GM12892 (cell line): ENCODE measurements around the gene BPIFB6.

ENCODE experiments used
- DNase-seq: peaks from one replicate; pipeline ENCODE4 v3.0.0; 2011; ENCODE audit not compliant: insufficient read length
- FAIRE-seq: peaks from 2 replicates; lab custom pipeline; 2011; peaks lifted over from hg19 to GRCh38; lab: Jason Lieb, UNC
- POLR2A ChIP-seq: IDR thresholded peaks from 2 replicates; pipeline ENCODE4 v1.6.1; 2011; ENCODE audit warnings: low read depth, low read length, control low read depth
- POLR2AphosphoS5 ChIP-seq: IDR thresholded peaks from 2 replicates; pipeline ENCODE4 v1.6.1; 2011; ENCODE audit warnings: low read depth, low read length, control low read depth
- TAF1 ChIP-seq: IDR thresholded peaks from 2 replicates; pipeline ENCODE4 v1.6.1; 2011; ENCODE audit warnings: low read depth, mild to moderate bottlenecking, control low read depth, low read length, borderline replicate concordance

BPIFB6 gene

DNA sequence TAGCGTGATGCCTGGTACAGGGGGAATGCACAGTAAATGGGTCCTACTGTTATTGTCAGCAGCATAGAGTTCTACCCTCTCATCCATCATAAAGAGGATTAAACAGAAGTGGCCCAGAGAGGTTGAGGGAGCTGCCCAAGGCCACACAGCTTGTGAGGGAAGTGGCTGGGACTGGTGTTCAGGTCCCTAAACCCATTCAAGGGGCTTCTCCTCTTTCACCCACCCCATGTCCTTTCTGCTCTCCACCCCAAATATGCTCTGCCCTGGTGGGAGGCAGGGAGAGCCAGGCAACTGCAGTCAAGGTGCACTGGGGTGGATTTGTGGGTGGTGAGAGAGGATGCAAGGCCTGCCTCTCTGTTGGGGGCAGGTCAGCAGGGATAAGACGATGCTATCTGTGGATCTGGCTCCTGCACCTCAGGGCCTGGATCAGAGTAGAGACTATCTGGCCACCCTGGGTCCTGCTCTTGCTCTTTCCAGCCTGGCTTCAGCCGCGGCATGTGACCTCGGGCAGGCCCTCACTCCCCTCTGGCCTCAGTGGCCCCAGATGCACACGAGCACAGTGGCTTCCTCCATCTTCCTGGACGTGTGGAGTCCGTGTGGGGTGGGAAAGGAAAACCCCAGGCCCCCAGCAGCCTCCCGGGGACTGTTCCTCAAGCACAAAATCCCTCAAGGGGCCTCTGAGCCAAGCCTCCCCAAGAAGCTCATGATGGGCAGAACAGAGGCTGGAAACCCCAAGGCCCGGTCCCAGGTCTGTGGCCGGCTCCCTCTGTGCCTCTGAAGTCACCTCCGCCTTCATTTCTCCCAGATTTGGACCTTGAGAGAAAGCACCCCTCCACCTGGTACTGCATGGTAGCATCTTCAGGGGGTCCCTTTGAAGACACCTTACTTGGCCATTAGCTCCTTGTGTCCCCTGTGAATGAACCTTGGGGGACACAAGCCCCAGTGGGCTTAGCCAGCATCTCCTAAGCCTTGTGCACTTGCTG lies 3.4 kb upstream of the BPIFB6 start:
- DNase-seq (no peak), FAIRE-seq (no peak)
- TF ChIP-seq TAF1 (no peak), POLR2AphosphoS5 (no peak), POLR2A (no peak)

DNA sequence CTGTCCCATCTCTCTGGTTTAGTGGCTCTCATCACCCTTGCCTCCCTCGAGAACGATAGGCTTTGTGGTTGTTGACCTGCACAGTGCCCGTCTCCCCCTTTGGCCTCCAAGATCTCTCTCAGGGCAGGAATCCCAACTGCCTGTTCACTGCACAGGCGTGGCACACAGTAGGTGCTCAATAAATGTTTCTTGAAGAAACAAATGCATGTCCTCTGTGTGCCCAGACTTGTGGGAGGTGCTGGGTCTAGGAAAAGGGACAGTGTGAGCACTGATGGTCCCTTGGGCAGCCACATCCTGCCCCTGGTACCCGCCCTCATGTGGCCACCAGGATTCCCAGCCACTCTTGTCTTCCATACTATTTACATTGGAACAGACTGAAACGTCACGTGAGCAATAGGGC lies 2.6 kb upstream of the BPIFB6 start:
- DNase-seq (no peak), FAIRE-seq (no peak)
- TF ChIP-seq POLR2AphosphoS5 (no peak), TAF1 (no peak), POLR2A (no peak)

DNA sequence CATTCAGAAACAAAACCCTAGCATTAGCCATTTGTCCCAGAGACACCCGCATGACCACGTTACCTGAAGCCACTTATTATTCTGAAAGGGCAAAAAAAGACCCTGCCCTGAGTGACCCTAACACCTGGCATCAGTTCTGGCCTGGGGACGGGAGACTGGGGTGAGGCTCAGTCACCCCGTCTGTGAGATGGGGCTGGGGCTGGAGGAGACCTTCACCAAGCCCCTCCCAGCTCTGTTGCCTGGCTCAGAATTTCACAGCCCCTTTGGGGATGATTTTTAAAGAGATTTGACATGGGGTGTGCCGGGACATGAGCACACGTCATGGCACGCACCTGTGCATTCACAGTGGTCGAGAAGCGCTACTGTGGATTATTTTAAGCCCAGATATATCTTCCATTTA lies 1.4 kb upstream of the BPIFB6 start:
- TF ChIP-seq POLR2A = no peak
- DNase-seq (no peak), FAIRE-seq (no peak)

DNA sequence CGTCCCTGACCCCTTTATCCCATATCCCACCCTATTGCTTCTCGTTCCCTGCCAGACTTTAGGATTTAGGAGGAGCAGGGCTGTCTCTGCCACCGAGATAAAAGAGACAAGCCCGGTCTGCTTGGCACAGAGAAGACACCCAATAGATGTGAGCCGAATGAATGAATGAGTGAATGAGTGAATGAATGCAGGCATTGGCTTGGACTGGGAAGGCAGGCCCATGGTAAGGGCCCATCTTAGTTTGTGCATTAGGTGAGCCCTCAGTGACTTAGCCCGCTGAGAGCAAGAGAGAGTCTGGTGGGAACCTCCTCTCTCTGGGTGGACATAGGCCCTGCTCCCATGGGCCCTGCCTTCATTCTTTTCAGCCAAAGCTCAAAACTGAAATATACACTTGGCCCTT lies 879 bp upstream of the BPIFB6 start:
- FAIRE-seq = no peak
- TF ChIP-seq POLR2A (no peak), TAF1 (no peak), POLR2AphosphoS5 (no peak)
- no peak for DNase-seq

DNA sequence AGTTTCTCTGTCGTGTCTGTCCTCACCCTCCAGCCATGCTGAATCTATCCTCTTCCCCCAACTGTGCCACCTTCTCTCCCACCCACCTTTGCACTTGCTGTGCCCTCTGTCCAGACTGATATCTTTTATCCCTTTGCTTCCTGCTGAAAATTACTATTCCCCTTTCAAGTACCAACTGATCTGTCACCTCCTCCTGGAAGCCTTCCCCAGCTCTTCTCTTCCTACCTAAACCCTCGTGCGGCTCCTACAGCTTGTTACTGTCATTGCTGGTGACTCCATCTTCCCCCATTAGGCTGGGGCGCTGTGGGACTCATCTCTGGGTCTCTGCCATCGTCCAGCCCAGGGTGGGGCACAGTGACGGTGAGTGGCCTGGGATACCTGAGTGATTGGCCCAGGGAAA lies 1.1 kb downstream of the BPIFB6 start:
- DNase-seq = no peak
- no peak for TF ChIP-seq POLR2A
- no peak for TF ChIP-seq POLR2AphosphoS5
- TF ChIP-seq TAF1 = no peak
- FAIRE-seq = no peak

DNA sequence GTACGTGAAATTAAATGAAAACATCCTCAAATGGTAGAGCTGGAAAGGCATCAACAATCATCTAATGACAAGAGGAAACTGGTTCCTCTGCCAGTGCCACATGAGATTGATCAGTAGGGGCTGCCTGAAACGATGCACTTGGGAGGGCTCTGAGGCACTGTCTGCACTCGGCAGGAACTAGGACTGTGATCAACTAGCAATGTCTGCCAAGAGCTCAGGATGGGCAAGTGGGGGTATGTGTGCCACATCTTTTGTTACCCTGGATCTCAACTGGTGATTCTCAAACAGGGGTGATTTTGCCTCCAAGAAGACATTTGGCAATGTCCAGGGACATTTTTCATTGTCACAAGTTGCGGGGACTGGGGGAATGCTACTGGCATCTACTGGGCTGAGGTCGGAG lies 1.9 kb downstream of the BPIFB6 start:
- no peak for FAIRE-seq
- no peak for DNase-seq
- TF ChIP-seq POLR2AphosphoS5 (no peak), TAF1 (no peak), POLR2A (no peak)

DNA sequence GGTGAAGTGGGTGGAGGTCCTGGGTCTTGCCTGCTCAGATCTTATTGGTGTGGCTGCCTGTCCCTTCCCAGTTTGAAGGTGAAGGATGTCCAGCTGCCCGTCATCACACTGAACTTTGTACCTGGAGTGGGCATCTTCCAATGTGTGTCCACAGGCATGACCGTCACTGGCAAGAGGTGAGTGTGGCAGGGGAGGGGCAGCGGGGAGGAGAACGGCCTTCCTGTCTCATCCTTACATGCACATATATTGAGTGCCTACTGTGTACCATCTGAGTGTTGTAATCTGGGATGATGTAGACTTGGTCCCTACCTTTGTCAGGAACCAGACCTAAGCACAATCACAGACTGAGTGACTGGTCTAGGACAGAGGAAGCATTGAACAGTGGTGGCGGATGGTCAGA lies 2.7 kb downstream of the BPIFB6 start:
- TF ChIP-seq POLR2A (no peak), TAF1 (no peak)
- no peak for FAIRE-seq
- DNase-seq = no peak

DNA sequence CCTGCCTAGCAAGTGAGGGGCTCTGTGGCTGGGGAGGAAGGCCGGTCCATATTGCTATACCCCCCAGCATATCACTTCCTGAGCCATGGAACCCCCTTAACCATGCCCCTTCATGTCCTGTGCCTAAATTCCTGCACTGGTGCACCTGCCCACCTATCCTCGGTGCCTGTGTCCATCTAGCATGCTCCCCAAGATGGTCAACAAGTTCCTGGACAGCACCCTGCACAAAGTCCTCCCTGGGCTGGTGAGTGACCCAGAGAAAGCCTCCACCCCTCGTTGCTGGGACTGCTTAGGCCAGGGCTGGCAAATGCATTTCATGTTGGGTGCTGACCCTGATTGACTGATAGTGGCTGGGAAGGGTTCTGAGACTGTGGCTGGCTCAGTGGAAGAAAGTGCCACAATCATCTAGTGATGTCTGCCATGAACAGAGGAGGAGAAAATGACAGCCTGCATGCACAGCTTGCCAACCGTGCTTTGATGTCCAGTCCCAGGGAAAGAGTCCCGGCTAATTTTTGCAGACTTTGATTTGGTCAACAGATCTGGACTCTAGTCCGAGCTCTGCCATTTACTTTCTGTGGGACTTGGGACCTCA lies 3.5 kb downstream of the BPIFB6 start:
- no peak for FAIRE-seq
- DNase-seq = no peak
- TF ChIP-seq POLR2AphosphoS5 (no peak), POLR2A (no peak), TAF1 (no peak)

DNA sequence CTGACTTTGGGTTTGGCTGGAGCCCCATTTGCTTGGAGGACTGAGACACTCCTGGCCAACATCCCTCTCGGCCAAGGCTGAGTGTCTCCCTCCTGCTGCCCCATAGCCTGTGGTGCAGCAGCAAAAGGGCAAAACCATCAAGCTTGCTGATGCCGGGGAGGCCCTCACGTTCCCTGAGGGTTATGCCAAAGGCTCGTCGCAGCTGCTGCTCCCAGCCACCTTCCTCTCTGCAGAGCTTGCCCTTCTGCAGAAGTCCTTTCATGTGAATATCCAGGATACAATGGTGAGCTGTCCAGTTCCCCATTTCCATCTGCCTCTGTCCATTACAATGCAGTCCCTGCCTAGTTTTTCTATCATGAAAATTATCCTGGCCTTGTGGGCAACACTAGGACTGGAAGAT lies 6.0 kb downstream of the BPIFB6 start:
- no peak for FAIRE-seq
- no peak for DNase-seq
- no peak for TF ChIP-seq POLR2A
- no peak for TF ChIP-seq TAF1
- no peak for TF ChIP-seq POLR2AphosphoS5

DNA sequence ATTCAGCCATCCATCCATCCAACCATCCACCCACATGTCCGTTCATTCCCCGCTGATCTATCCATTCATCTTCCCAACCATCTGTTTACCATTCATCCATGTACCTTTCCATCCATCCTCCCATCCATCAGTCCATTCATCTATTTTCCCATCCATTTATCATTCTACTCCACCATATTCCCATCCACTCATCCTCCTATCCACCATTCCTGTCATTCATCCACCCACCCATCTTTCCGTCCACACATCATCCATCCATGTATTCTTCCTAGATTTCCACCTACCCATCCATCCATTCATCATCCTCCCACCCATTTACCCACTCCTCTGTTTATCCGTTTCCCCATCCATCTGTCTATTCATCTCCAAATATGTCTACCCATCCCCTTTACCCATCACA lies 6.8 kb downstream of the BPIFB6 start:
- TF ChIP-seq TAF1 = no peak
- no peak for TF ChIP-seq POLR2AphosphoS5
- FAIRE-seq = no peak
- DNase-seq = no peak

DNA sequence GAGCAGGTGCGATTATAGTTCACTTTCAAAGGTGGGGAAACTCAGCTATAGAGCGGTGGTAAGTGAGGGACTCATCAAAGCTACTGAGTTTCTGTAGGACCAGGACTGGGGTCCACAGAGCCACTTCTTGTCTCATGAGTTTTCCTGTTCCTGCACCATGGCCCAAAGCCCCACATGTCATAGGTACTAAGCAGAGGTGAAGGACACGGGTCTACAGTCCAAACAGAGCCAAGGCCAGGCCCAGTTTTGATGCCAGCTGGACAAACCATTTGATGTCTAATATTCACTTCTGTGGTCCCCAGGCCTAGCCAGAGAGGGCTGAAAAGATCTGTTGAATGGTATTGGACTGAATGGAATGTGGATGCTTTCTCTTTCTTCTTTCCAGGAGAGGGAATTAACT lies 11.0 kb downstream of the BPIFB6 start:
- DNase-seq = no peak
- no peak for FAIRE-seq
- TF ChIP-seq TAF1 (no peak), POLR2AphosphoS5 (no peak), POLR2A (no peak)

DNA sequence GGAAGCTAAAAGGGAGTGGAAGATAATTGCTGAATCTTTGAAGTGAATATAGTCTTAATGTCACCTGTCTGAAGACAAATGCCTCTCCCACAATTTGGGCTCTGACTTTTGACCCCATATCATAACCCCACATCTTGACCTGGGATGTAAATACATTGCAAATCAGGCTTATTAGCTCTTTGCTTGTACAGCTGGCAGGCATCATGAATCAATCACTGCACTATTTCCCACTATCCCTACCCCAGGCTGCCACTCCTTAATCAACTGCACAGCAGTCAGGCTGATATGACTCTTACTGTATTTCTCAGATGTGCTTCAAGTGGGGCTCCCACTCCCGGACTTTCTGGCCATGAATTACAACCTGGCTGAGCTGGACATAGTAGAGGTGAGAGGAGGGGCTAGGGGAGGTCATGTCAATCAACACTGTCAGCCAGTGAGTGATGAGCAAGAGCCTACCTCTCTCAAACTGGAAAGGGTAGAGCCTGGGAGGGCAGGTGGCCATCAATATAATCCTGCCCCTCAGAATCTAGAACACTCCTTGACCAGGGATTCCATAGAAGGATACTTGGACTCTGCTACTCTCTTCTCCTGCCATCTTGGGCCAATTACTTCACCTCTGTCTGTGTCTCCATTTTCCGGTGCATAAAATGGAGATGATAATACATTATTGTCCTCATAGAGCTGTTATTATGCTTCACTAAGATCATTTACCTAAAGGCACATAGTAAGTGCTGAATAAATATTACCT lies 11.7 kb downstream of the BPIFB6 start:
- FAIRE-seq = no peak
- TF ChIP-seq POLR2A = no peak
- TF ChIP-seq TAF1 = no peak
- no peak for TF ChIP-seq POLR2AphosphoS5
- no peak for DNase-seq
